Activated T-helper 1 cell treated with anti-CD3 and anti-CD28 coated beads, Interleukin-12 subunit alpha, Interleukin-12 subunit beta, Interleukin-2, Interleukin-4 antibody, amounts not matched to agents 30 ng/mL and 10 ng/mL and 1 ng/mL, durations not matched to agents 14 hours and 24 hours and 36 hours (primary cell): ENCODE measurements around the gene EIF5. TPM values are rescaled to one million over a fixed set of nuclear protein-coding genes. Genes with fewer than 3 reads are reported as not detected.
A peak's percentile ranks its signal among the peaks of the same experiment; 100 is the strongest.

Experiments used
- DNase-seq: peaks from one replicate; pipeline ENCODE4 v3.0.0; 2021; ENCODE audit warnings: low spot score
- H3K27ac Mint-ChIP-seq: one replicate; pipeline ENCODE4 v1.8.0; 2021; ENCODE audit warnings: mild to moderate bottlenecking, mixed read lengths
- H3K27me3 Mint-ChIP-seq: one replicate; pipeline ENCODE4 v1.8.0; 2022; ENCODE audit warnings: mild to moderate bottlenecking, moderate library complexity, mixed read lengths; ENCODE audit not compliant: insufficient read depth
- H3K36me3 Mint-ChIP-seq: one replicate; pipeline ENCODE4 v1.8.0; 2021; ENCODE audit warnings: low read depth, mixed read lengths
- H3K4me1 Mint-ChIP-seq: one replicate; pipeline ENCODE4 v1.8.0; 2021; ENCODE audit warnings: low read depth, mixed read lengths
- H3K4me3 Mint-ChIP-seq: one replicate; pipeline ENCODE4 v1.8.0; 2021; ENCODE audit warnings: mild to moderate bottlenecking, moderate library complexity, mixed read lengths
- H3K9me3 Mint-ChIP-seq: one replicate; pipeline ENCODE4 v1.8.0; 2021; ENCODE audit warnings: mixed read lengths
- intact Hi-C: fragments of 100-400 bp; cut with micrococcal nuclease; formaldehyde crosslinking; loops from one replicate; pipeline ENCODE4 v1.15.1; 2024
- total RNA-seq: library from RNA; stranded (reverse); gene quantifications from 2 replicates; pipeline ENCODE4 v1.2.3, GENCODE V29; 2022

The EIF5 gene
- total RNA-seq: 279 and 292 TPM in 2 replicates

GRCh38 chr14:103333754-103334643 is at the start of gene EIF5:
EIF5 (plus strand) TSS chr14:103334237; CDS start chr14:103335861, 1,624 bp downstream.
- no peaks in the 10 kb centered on the region for H3K9me3 Mint-ChIP-seq
- H3K27ac Mint-ChIP-seq: peak within 1 kb of the TSS; percentile 97
- peak; percentile 98 for DNase-seq
- H3K36me3 Mint-ChIP-seq: peaks cover 39% of the 10 kb centered on the region
- peaks cover 43% of the 10 kb centered on the region for H3K4me1 Mint-ChIP-seq
- peaks cover 7% of the 10 kb centered on the region for H3K27me3 Mint-ChIP-seq
- peak within 1 kb of the TSS; percentile 90 for H3K4me3 Mint-ChIP-seq
- intact Hi-C loops: loop anchor here (1.0 to 10.0 kb wide), 10 partner anchors 51 to 1247 kb away; partner anchors contain the start of genes BAG5, CINP, CKB and COA8

DNA sequence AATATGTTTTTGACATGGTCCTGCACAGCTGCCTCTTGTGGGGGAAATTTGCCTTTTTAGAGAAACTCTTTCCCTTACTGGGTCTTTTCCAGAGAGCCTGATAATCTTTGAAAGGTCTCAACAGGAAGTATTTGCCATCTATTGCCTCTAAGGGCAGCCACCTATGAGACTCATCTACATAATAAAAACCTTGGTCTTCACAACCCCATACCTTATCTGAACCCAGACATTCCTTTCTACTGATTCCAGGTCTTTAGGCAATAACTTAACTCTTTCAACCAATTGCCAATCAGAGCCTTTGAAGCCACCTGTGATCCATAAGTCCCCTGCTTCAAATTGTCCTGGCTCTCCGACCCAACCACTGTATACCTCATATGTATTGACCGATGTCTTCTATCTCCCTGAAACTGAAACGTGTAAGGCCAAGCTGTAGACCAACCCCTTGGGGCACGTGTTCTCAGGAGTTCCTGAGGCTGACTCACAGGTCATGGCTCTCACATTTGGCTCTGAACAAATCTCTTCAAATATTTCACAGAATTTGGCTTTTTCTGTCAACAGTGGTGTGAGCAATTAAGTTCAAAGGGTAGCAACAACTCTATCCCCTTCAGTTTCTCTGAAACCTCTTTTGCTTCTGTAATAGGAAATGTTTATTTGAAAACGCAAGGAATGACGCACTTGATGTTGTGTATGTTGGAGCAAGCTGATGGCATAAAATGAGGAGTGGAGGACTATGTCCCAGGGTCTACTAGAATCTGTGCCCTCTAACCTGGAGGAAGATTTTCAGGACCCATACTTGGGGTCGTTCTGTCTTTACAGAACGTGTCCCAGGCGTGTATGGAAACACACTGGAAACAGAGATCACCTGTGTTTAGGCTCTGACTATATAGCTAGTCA is 49.2 kb upstream of the EIF5 start:
- Mint-ChIP-seq H3K27ac (no peak overlapping the region), H3K4me3 (no peak overlapping the region), H3K4me1 (no peaks in the 10 kb centered on the region), H3K27me3 (peaks cover 29% of the 10 kb centered on the region), H3K36me3 (no peaks in the 10 kb centered on the region), H3K9me3 (no peaks in the 10 kb centered on the region)
- DNase-seq: no peak
- intact Hi-C loops: no loop called here

DNA sequence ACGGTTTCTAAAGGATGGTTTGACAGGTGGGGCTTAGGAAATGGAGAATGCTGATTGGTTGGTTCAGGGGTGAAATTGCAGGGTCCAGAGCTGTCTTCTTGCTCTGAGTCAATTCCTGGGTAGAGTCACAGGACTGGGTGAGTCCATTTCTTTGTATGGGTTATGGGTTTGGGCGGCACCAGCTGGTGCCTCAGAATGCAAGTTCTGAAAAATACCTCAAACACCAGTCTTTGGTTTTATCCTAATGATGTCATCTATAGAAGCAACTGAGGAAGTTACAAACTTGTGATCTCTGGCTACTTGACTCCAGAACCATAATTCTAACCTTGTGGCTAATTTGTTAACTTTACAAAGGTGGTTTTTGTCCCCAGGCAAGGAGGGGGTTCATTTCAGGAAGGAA is 47.6 kb upstream of the EIF5 start:
- intact Hi-C loops: no loop called here

GRCh38 chr14:103286968-103287850 is 46.8 kb upstream of the EIF5 start:
- Mint-ChIP-seq H3K27me3 (peaks cover 15% of the 10 kb centered on the region), H3K36me3 (no peaks in the 10 kb centered on the region), H3K4me3 (no peak overlapping the region), H3K9me3 (no peaks in the 10 kb centered on the region), H3K27ac (no peak overlapping the region), H3K4me1 (no peaks in the 10 kb centered on the region)
- intact Hi-C loops: no loop called here
- no peak for DNase-seq

More for the DNA sequence above, 47.6 kb upstream of the EIF5 start:
- H3K36me3 Mint-ChIP-seq: no peaks in the 10 kb centered on the region
- peaks cover 18% of the 10 kb centered on the region for H3K27me3 Mint-ChIP-seq
- no peaks in the 10 kb centered on the region for H3K9me3 Mint-ChIP-seq
- no peak overlapping the region for H3K4me3 Mint-ChIP-seq
- H3K4me1 Mint-ChIP-seq: no peaks in the 10 kb centered on the region
- DNase-seq: no peak
- no peak overlapping the region for H3K27ac Mint-ChIP-seq

GRCh38 chr14:103288076-103288766 is 45.8 kb upstream of the EIF5 start:
- Mint-ChIP-seq H3K27ac (no peak overlapping the region), H3K4me3 (no peak overlapping the region), H3K9me3 (no peaks in the 10 kb centered on the region), H3K36me3 (no peaks in the 10 kb centered on the region), H3K27me3 (peaks cover 13% of the 10 kb centered on the region), H3K4me1 (no peaks in the 10 kb centered on the region)
- DNase-seq: no peak
- intact Hi-C loops: no loop called here

GRCh38 chr14:103290056-103290455 is 44.0 kb upstream of the EIF5 start:
- H3K4me3 Mint-ChIP-seq: no peak overlapping the region
- H3K27me3 Mint-ChIP-seq: peaks cover 10% of the 10 kb centered on the region
- H3K27ac Mint-ChIP-seq: no peak overlapping the region
- intact Hi-C loops: no loop called here
- no peaks in the 10 kb centered on the region for H3K9me3 Mint-ChIP-seq
- no peaks in the 10 kb centered on the region for H3K4me1 Mint-ChIP-seq
- DNase-seq: no peak
- H3K36me3 Mint-ChIP-seq: no peaks in the 10 kb centered on the region

DNA sequence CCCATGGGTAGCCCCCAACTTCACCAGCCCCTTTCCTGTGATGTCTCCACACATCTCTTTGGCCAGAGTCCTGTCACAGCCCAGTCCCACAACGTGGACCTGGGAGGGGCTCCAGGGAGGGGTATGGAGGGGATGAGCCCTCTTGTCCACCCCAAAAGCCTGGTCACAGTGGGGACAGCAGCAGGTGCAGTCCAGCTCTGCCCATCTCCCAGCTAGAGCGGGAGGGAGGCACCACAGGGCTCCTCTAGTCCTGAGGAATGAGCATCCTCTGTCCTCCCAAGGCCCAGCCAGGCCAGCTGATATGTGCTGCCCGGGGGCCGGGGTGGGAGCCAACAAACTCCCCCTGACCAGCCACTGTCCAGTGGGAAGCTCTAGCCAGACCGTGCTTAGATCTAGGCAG is 43.5 kb upstream of the EIF5 start:
- H3K9me3 Mint-ChIP-seq: no peaks in the 10 kb centered on the region
- peaks cover 10% of the 10 kb centered on the region for H3K27me3 Mint-ChIP-seq
- no peaks in the 10 kb centered on the region for H3K36me3 Mint-ChIP-seq
- no peak for DNase-seq
- no peak overlapping the region for H3K27ac Mint-ChIP-seq
- H3K4me3 Mint-ChIP-seq: no peak overlapping the region
- intact Hi-C loops: no loop called here
- no peaks in the 10 kb centered on the region for H3K4me1 Mint-ChIP-seq

DNA sequence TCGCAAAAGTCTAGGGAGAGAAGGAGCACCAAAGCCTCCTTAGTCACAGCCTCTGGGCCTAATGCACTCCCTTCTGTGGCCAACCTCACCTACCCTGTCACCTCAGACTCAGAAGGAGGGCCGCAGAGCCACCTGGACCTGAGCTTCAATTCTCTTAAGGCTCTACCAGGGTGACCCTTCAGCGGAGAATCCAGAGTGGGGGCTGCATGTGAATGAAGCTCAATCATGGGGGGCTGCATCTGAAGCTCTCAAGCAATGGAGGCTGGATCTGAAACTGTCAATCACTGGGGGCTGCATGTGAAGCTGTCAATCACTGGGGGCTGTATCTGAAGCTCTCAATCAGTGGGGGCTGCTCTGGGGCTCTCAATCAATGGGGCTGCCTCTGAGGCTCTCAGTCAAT is 43.1 kb upstream of the EIF5 start:
- peaks cover 10% of the 10 kb centered on the region for H3K27me3 Mint-ChIP-seq
- H3K36me3 Mint-ChIP-seq: no peaks in the 10 kb centered on the region
- no peak for DNase-seq
- H3K27ac Mint-ChIP-seq: no peak overlapping the region
- H3K4me1 Mint-ChIP-seq: no peaks in the 10 kb centered on the region
- no peaks in the 10 kb centered on the region for H3K9me3 Mint-ChIP-seq
- no peak overlapping the region for H3K4me3 Mint-ChIP-seq
- intact Hi-C loops: no loop called here

GRCh38 chr14:103292426-103293374 is 41.3 kb upstream of the EIF5 start:
- no peaks in the 10 kb centered on the region for H3K4me1 Mint-ChIP-seq
- no peaks in the 10 kb centered on the region for H3K36me3 Mint-ChIP-seq
- peaks cover 10% of the 10 kb centered on the region for H3K27me3 Mint-ChIP-seq
- DNase-seq: peak; percentile 55
- H3K9me3 Mint-ChIP-seq: no peaks in the 10 kb centered on the region
- no peak overlapping the region for H3K4me3 Mint-ChIP-seq
- intact Hi-C loops: loop anchor here (1.0 kb wide), 2 partner anchors 187 to 214 kb away; no protein-coding TSS in a partner anchor
- H3K27ac Mint-ChIP-seq: no peak overlapping the region

GRCh38 chr14:103293465-103293864 is 40.6 kb upstream of the EIF5 start:
- H3K27ac Mint-ChIP-seq: no peak overlapping the region
- no peak for DNase-seq
- H3K9me3 Mint-ChIP-seq: no peaks in the 10 kb centered on the region
- intact Hi-C loops: no loop called here
- peaks cover 8% of the 10 kb centered on the region for H3K27me3 Mint-ChIP-seq
- no peak overlapping the region for H3K4me3 Mint-ChIP-seq
- no peaks in the 10 kb centered on the region for H3K36me3 Mint-ChIP-seq
- H3K4me1 Mint-ChIP-seq: no peaks in the 10 kb centered on the region

- H3K9me3 Mint-ChIP-seq: no peaks in the 10 kb centered on the region
- H3K4me3 Mint-ChIP-seq: no peak overlapping the region
- no peaks in the 10 kb centered on the region for H3K4me1 Mint-ChIP-seq
- DNase-seq: no peak
- intact Hi-C loops: no loop called here
- H3K27me3 Mint-ChIP-seq: peaks cover 8% of the 10 kb centered on the region
- H3K36me3 Mint-ChIP-seq: no peaks in the 10 kb centered on the region
- H3K27ac Mint-ChIP-seq: no peak overlapping the region
These were observed 39.9 kb upstream of the EIF5 start for GRCh38 chr14:103294091-103294490.
